Caco-2 (cell line): ENCODE results near the gene ZNF787. TPM values are rescaled to one million over a fixed set of nuclear protein-coding genes. Genes with fewer than 3 reads are reported as not detected.
A peak's percentile ranks its signal among the peaks of the same experiment; 100 is the strongest.

Source experiments
- BruUV-seq: library from RNA; stranded (reverse); fragments of 400-500 nt; replicated peaks from 2 replicates; lab custom pipeline; 2021; lab: Mats Ljungman, UMichigan
- CTCF ChIA-PET: fragments of 300-600 bp; sonication (Branson Sonifier 250); formaldehyde crosslinking; loops from one replicate; lab custom pipeline; 2022; ENCODE audit warnings: antibody characterized with exemption; lab: Charles Lee
- POLR2A ChIA-PET: fragments of 300-600 bp; sonication (Branson Sonifier 250); formaldehyde crosslinking; loops from one replicate; lab custom pipeline; 2022; ENCODE audit warnings: antibody characterized with exemption; lab: Charles Lee
- DNase-seq, 2 experiments: peaks; one replicate each; pipeline versions ENCODE4 v3.0.0 to v3.0.0-alpha.2; 2020 to 2022
- H3K27me3 ChIP-seq: replicated peaks from 2 replicates; pipeline ENCODE4 v1.6.0; 2011; ENCODE audit warnings: low read length; ENCODE audit not compliant: control insufficient read depth, insufficient read depth
- H3K36me3 ChIP-seq: 2 replicates; pipeline ENCODE4 v1.5.1; 2011; ENCODE audit warnings: low read length; ENCODE audit not compliant: control insufficient read depth, insufficient read depth
- H3K4me1 ChIP-seq: fragments of 250-450 bp; sonication (Bioruptor Pico); 2 replicates; pipeline ENCODE4 v1.5.1; 2020; ENCODE audit warnings: mild to moderate bottlenecking
- H3K4me3 ChIP-seq: 2 replicates; pipeline ENCODE4 v1.5.1; 2011; ENCODE audit warnings: low read depth, mild to moderate bottlenecking, control low read depth, low read length
- H3K9me3 ChIP-seq: fragments of 250-450 bp; sonication (Bioruptor Pico); 2 replicates; pipeline ENCODE4 v1.5.1; 2020; ENCODE audit warnings: mild to moderate bottlenecking, moderate library complexity
- H3K27ac Mint-ChIP-seq: one replicate; pipeline ENCODE4 v1.8.0; 2022; ENCODE audit warnings: mixed read lengths; ENCODE audit not compliant: unreplicated experiment
- H3K27me3 Mint-ChIP-seq: one replicate; pipeline ENCODE4 v1.8.0; 2022; ENCODE audit warnings: mixed read lengths; ENCODE audit not compliant: insufficient read depth, unreplicated experiment
- H3K36me3 Mint-ChIP-seq: one replicate; pipeline ENCODE4 v1.8.0; 2022; ENCODE audit warnings: mild to moderate bottlenecking, mixed read lengths; ENCODE audit not compliant: insufficient read depth, unreplicated experiment
- H3K4me1 Mint-ChIP-seq: one replicate; pipeline ENCODE4 v1.8.0; 2022; ENCODE audit warnings: low read depth, mixed read lengths; ENCODE audit not compliant: unreplicated experiment
- H3K4me3 Mint-ChIP-seq: one replicate; pipeline ENCODE4 v1.8.0; 2022; ENCODE audit warnings: mild to moderate bottlenecking, moderate library complexity, mixed read lengths; ENCODE audit not compliant: unreplicated experiment
- H3K9me3 Mint-ChIP-seq: one replicate; pipeline ENCODE4 v1.8.0; 2022; ENCODE audit warnings: mixed read lengths; ENCODE audit not compliant: unreplicated experiment
- intact Hi-C: fragments of 100-400 bp; cut with micrococcal nuclease; formaldehyde crosslinking; loops from one replicate; pipeline ENCODE4 v1.10.0; 2022; ENCODE audit not compliant: unreplicated experiment
- total RNA-seq: library from RNA; stranded (reverse); gene quantifications from 2 replicates; pipeline ENCODE4 v1.2.3, GENCODE V29; 2022
- TF ChIP-seq, protein P1 (sequence below), 2 experiments: fragments of 200-600 bp in 1 of 2; IDR thresholded peaks; 1 replicate in 1 of 2; 2 replicates in 1 of 2; pipeline versions ENCODE4 v1.5.1 to v1.8.0; 2011 to 2022; ENCODE audit warnings: antibody characterized with exemption in 1 of 2, control low read depth in 1 of 2, inconsistent platforms in 1 of 2, low read depth in 1 of 2, low read length in 1 of 2, mild to moderate bottlenecking in 1 of 2, moderate library complexity in 1 of 2; ENCODE audit not compliant: insufficient read depth in 1 of 2, severe bottlenecking in 1 of 2, unreplicated experiment in 1 of 2

The ZNF787 gene
- total RNA-seq, 1 experiment from 2014 or later: 60.0 TPM

DNA sequence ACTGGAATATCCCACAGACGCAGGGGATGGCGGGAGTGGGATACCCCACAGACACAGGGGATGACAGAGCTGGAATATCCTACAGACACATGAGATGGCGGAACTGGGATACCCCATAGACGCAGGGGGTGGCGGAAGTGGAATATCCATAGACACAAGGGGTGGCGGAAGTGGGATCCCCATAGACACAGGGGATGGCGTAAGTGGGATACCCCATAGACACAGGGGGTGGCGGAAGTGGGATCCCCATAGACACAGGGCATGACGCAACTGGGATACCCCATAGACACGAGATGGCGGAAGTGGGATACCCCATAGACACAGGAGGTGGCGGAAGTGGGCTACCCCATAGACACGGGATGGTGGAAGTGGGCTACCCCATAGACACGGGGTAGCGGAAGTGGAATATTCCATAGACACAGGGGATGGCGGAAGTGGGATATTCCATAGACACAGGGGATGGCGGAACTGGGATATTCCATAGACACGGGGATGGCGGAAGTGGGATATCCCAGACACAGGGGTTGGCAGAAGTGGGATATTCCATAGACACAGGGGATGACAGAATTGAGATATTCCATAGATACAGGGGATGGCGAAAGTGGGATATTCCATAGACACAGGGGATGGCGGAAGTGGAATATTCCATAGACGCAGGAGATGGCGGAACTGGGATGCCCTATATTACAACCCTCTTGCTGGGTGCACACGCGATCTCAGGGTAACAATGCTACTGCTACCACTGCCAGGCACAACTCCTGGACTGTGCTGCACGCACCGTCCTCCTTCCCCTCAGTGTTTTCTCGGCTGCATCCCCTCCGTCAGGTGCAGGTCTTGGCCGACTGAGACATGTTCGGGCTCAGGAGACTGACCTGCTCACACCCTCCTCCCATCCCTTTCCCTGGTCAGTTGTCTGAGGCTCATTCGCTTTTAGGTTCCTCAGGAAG is 28.1 kb downstream of the ZNF787 start:
- peak overlapping the region; percentile 2 for H3K27ac Mint-ChIP-seq
- no peaks in the 10 kb centered on the region for H3K9me3 Mint-ChIP-seq
- BruUV-seq: no TSS peak
- no peak for DNase-seq
- H3K27me3 Mint-ChIP-seq: no peaks in the 10 kb centered on the region
- ChIA-PET CTCF (no interaction called here), POLR2A (no interaction called here)
- no peak overlapping the region for H3K4me3 Mint-ChIP-seq
- H3K4me3 ChIP-seq: no peak overlapping the region
- no peaks in the 10 kb centered on the region for H3K27me3 ChIP-seq
- H3K4me1 ChIP-seq: no peaks in the 10 kb centered on the region
- peaks cover 84% of the 10 kb centered on the region for H3K36me3 Mint-ChIP-seq
- intact Hi-C loops: no loop called here
- H3K9me3 ChIP-seq: no peaks in the 10 kb centered on the region
- peaks cover 1% of the 10 kb centered on the region for H3K36me3 ChIP-seq
- no peaks in the 10 kb centered on the region for H3K4me1 Mint-ChIP-seq
- TF ChIP-seq, protein P1, sequence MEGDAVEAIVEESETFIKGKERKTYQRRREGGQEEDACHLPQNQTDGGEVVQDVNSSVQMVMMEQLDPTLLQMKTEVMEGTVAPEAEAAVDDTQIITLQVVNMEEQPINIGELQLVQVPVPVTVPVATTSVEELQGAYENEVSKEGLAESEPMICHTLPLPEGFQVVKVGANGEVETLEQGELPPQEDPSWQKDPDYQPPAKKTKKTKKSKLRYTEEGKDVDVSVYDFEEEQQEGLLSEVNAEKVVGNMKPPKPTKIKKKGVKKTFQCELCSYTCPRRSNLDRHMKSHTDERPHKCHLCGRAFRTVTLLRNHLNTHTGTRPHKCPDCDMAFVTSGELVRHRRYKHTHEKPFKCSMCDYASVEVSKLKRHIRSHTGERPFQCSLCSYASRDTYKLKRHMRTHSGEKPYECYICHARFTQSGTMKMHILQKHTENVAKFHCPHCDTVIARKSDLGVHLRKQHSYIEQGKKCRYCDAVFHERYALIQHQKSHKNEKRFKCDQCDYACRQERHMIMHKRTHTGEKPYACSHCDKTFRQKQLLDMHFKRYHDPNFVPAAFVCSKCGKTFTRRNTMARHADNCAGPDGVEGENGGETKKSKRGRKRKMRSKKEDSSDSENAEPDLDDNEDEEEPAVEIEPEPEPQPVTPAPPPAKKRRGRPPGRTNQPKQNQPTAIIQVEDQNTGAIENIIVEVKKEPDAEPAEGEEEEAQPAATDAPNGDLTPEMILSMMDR (IDR thresholded peaks at IDR 0.05; ENCODE audit: insufficient read depth in 1 of 2, low read depth in 1 of 2, low read length in 1 of 2, severe bottlenecking in 1 of 2, unreplicated experiment in 1 of 2): no peak

DNA sequence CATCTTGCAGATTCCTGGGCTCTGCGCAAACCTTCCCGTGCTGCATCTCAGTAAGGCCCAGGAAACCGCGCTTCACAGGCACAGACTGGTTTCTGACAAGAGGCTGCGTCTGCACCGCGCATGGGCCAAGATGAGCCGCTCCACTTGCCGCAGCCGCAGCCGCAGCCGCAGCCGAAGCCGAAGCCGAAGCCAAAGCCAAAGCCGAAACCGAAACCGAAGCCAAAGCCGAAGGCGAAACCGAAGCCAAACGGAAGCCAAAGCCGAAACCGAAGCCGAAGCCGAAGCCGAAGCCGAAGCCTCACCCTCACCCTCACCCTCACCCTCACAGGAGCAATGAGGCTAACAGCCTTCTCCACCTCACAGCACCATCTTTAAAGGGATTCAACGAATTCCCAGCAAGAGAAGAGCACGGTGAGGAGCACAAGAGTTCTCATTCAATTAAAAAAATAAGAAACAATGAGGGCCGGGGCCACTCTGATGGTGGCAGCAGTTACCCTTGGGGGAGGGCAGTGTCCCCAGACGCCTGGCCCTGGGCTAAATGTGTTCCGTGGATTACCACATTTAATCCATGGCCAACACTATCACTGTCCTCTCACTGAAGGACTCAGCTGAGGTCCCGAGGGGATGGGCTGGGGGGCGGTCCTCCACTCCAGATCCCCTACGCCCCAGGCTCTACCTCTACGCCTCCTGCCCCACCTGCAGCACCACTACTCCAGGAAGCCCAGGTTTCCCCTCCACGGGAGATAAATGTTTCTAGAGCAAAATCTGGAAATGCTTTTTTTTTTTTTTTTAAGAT is 29.1 kb downstream of the ZNF787 start:
- CTCF ChIA-PET: interaction anchor here (1.1 kb wide), 1 partner anchor 26 kb away, joined by 4 read pairs; no protein-coding TSS in a partner anchor
- H3K4me1 Mint-ChIP-seq: no peaks in the 10 kb centered on the region
- peaks cover 74% of the 10 kb centered on the region for H3K36me3 Mint-ChIP-seq
- no peak for DNase-seq
- no peak overlapping the region for H3K27ac Mint-ChIP-seq
- H3K4me3 Mint-ChIP-seq: no peak overlapping the region
- Histone ChIP-seq H3K4me1 (no peaks in the 10 kb centered on the region), H3K36me3 (peaks cover 1% of the 10 kb centered on the region), H3K9me3 (no peaks in the 10 kb centered on the region), H3K27me3 (no peaks in the 10 kb centered on the region), H3K4me3 (no peak overlapping the region)
- TF ChIP-seq, protein P1 (IDR thresholded peaks at IDR 0.05; ENCODE audit: insufficient read depth in 1 of 2, low read depth in 1 of 2, low read length in 1 of 2, severe bottlenecking in 1 of 2, unreplicated experiment in 1 of 2): no peak
- no peaks in the 10 kb centered on the region for H3K9me3 Mint-ChIP-seq
- POLR2A ChIA-PET: no interaction called here
- no peaks in the 10 kb centered on the region for H3K27me3 Mint-ChIP-seq
- no TSS peak for BruUV-seq
- intact Hi-C loops: no loop called here

DNA sequence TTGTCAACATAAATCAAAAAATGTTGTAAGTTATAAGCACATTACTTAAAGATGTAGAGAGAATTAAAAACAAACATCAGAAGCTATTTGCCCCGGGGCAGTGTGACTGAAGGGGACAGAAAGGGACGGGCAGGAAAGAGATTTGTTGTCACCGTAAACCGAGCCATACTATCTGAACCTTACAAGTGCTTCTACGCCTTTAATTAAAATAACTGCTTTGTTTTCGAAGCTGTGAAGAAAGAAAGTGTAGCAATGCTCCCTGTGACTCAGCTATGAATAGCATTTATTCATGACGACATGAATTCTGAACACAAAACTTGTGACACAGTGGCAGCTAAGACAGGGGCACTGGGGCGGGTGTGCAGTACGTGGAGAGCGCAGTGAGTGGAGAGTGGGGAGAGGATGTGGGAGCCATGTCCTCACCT is 30.0 kb downstream of the ZNF787 start:
- Mint-ChIP-seq H3K27ac (no peak overlapping the region), H3K27me3 (no peaks in the 10 kb centered on the region), H3K36me3 (peaks cover 76% of the 10 kb centered on the region), H3K4me1 (no peaks in the 10 kb centered on the region), H3K9me3 (no peaks in the 10 kb centered on the region), H3K4me3 (no peak overlapping the region)
- DNase-seq: no peak
- H3K27me3 ChIP-seq: no peaks in the 10 kb centered on the region
- peaks cover 1% of the 10 kb centered on the region for H3K36me3 ChIP-seq
- ChIA-PET POLR2A (no interaction called here), CTCF (interaction anchor here (1.1 kb wide), 1 partner anchor 25 kb away, joined by 4 read pairs; no protein-coding TSS in a partner anchor)
- intact Hi-C loops: no loop called here
- no TSS peak for BruUV-seq
- no peaks in the 10 kb centered on the region for H3K9me3 ChIP-seq
- TF ChIP-seq, protein P1 (IDR thresholded peaks at IDR 0.05; ENCODE audit: insufficient read depth in 1 of 2, low read depth in 1 of 2, low read length in 1 of 2, severe bottlenecking in 1 of 2, unreplicated experiment in 1 of 2): no peak
- no peak overlapping the region for H3K4me3 ChIP-seq
- H3K4me1 ChIP-seq: no peaks in the 10 kb centered on the region
